Measurements from ENCODE around the gene ITPR1. TPM values are rescaled to one million over a fixed set of nuclear protein-coding genes. Genes with fewer than 3 reads are reported as not detected.

Gene ITPR1
- total RNA-seq, 1 donor from 2014 or later: 6.7 TPM

- H4K20me1 ChIP-seq (ENCODE audit: insufficient read depth, low read length): no peaks in the 10 kb centered on the region
- FAIRE-seq (no peak), DNase-seq (ENCODE audit: low read depth) (no peak)
- H3K79me2 ChIP-seq (ENCODE audit: insufficient read depth, low read length): no peaks in the 10 kb centered on the region
- no peak overlapping the region for H3K27ac ChIP-seq (ENCODE audit: low read depth, low read length)
- H3K4me3 Mint-ChIP-seq (ENCODE audit: unreplicated experiment): no peak overlapping the region
- H3K27ac Mint-ChIP-seq (ENCODE audit: unreplicated experiment): no peak overlapping the region
- H3K9me3 Mint-ChIP-seq (ENCODE audit: unreplicated experiment): peaks cover 2% of the 10 kb centered on the region
- no peak for TF ChIP-seq EZH2 (IDR thresholded peaks at IDR 0.05; ENCODE audit: insufficient read depth, low read length)
- TF ChIP-seq, protein P1, sequence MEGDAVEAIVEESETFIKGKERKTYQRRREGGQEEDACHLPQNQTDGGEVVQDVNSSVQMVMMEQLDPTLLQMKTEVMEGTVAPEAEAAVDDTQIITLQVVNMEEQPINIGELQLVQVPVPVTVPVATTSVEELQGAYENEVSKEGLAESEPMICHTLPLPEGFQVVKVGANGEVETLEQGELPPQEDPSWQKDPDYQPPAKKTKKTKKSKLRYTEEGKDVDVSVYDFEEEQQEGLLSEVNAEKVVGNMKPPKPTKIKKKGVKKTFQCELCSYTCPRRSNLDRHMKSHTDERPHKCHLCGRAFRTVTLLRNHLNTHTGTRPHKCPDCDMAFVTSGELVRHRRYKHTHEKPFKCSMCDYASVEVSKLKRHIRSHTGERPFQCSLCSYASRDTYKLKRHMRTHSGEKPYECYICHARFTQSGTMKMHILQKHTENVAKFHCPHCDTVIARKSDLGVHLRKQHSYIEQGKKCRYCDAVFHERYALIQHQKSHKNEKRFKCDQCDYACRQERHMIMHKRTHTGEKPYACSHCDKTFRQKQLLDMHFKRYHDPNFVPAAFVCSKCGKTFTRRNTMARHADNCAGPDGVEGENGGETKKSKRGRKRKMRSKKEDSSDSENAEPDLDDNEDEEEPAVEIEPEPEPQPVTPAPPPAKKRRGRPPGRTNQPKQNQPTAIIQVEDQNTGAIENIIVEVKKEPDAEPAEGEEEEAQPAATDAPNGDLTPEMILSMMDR (IDR thresholded peaks at IDR 0.05; ENCODE audit: insufficient read depth, low read depth, low read length): no peak
- H3K36me3 Mint-ChIP-seq (ENCODE audit: low read depth, unreplicated experiment): peaks cover 8% of the 10 kb centered on the region
- peaks cover 3% of the 10 kb centered on the region for H3K27me3 Mint-ChIP-seq (ENCODE audit: low read depth, unreplicated experiment)
- H3K4me1 Mint-ChIP-seq (ENCODE audit: low read depth, unreplicated experiment): peaks cover 12% of the 10 kb centered on the region
- H3K4me1 ChIP-seq (ENCODE audit: insufficient read depth, low read length): no peaks in the 10 kb centered on the region
- H3K4me3 ChIP-seq (ENCODE audit: insufficient read depth, low read depth, low read length): no peak overlapping the region
- H3K9me3 ChIP-seq (ENCODE audit: insufficient read depth, low read depth, low read length): no peaks in the 10 kb centered on the region
- H3K4me2 ChIP-seq (ENCODE audit: low read length): no peak overlapping the region
- no peak overlapping the region for H2AFZ ChIP-seq (ENCODE audit: low read depth, low read length)
- H3K36me3 ChIP-seq (ENCODE audit: insufficient read depth, low read length): no peaks in the 10 kb centered on the region
- no peaks in the 10 kb centered on the region for H3K27me3 ChIP-seq (ENCODE audit: insufficient read depth, low read length)
- no peak overlapping the region for H3K9ac ChIP-seq (ENCODE audit: low read length)
Measured at GRCh38 chr3:4675704-4676103, 182.6 kb downstream of the ITPR1 start.

DNA sequence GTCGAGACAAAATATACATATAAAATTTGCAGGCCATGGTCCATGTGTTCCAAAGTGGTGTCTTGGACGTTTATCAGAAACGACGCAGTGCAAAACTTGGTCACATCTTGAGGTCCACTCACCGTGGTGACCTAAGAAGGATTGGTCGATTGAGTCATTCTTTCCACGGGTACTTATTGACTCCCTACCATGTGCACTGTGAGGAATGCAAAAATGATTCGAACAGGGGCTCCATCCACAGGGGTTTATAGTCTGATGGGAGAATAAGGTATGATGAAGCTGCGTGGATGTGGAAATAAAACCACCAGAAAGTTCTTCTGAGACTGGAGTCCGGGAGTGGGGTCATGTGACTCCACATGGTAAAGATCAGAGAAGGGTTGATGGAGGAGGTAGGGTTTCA lies 185.2 kb downstream of the ITPR1 start:
- H3K27ac ChIP-seq (ENCODE audit: low read depth, low read length): no peak overlapping the region
- no peak overlapping the region for H2AFZ ChIP-seq (ENCODE audit: low read depth, low read length)
- H3K79me2 ChIP-seq (ENCODE audit: insufficient read depth, low read length): no peaks in the 10 kb centered on the region
- peaks cover 2% of the 10 kb centered on the region for H3K9me3 Mint-ChIP-seq (ENCODE audit: unreplicated experiment)
- no peaks in the 10 kb centered on the region for H3K4me1 ChIP-seq (ENCODE audit: insufficient read depth, low read length)
- H3K27me3 ChIP-seq (ENCODE audit: insufficient read depth, low read length): no peaks in the 10 kb centered on the region
- no peak overlapping the region for H3K4me3 ChIP-seq (ENCODE audit: insufficient read depth, low read depth, low read length)
- peaks cover 11% of the 10 kb centered on the region for H3K36me3 Mint-ChIP-seq (ENCODE audit: low read depth, unreplicated experiment)
- FAIRE-seq: no peak
- H3K9me3 ChIP-seq (ENCODE audit: insufficient read depth, low read depth, low read length): no peaks in the 10 kb centered on the region
- no peaks in the 10 kb centered on the region for H3K36me3 ChIP-seq (ENCODE audit: insufficient read depth, low read length)
- H3K4me1 Mint-ChIP-seq (ENCODE audit: low read depth, unreplicated experiment): peaks cover 21% of the 10 kb centered on the region
- TF ChIP-seq EZH2 (IDR thresholded peaks at IDR 0.05; ENCODE audit: insufficient read depth, low read length): no peak
- TF ChIP-seq, protein P1 (IDR thresholded peaks at IDR 0.05; ENCODE audit: insufficient read depth, low read depth, low read length): no peak
- H3K27me3 Mint-ChIP-seq (ENCODE audit: low read depth, unreplicated experiment): peaks cover 1% of the 10 kb centered on the region
- no peak overlapping the region for H3K9ac ChIP-seq (ENCODE audit: low read length)
- no peak overlapping the region for H3K4me2 ChIP-seq (ENCODE audit: low read length)
- H3K27ac Mint-ChIP-seq (ENCODE audit: unreplicated experiment): no peak overlapping the region
- H4K20me1 ChIP-seq (ENCODE audit: insufficient read depth, low read length): no peaks in the 10 kb centered on the region
- DNase-seq (ENCODE audit: low read depth): no peak
- H3K4me3 Mint-ChIP-seq (ENCODE audit: unreplicated experiment): no peak overlapping the region

GRCh38 chr3:4680227-4680691 lies 187.1 kb downstream of the ITPR1 start:
- Mint-ChIP-seq H3K27ac (ENCODE audit: unreplicated experiment) (peak overlapping the region; percentile 94), H3K36me3 (ENCODE audit: low read depth, unreplicated experiment) (peaks cover 14% of the 10 kb centered on the region), H3K4me1 (ENCODE audit: low read depth, unreplicated experiment) (peaks cover 16% of the 10 kb centered on the region), H3K4me3 (ENCODE audit: unreplicated experiment) (no peak overlapping the region), H3K27me3 (ENCODE audit: low read depth, unreplicated experiment) (peaks cover 1% of the 10 kb centered on the region), H3K9me3 (ENCODE audit: unreplicated experiment) (peaks cover 2% of the 10 kb centered on the region)
- H3K36me3 ChIP-seq (ENCODE audit: insufficient read depth, low read length): no peaks in the 10 kb centered on the region
- H3K27ac ChIP-seq (ENCODE audit: low read depth, low read length): peak overlapping the region; percentile 23
- no peak overlapping the region for H2AFZ ChIP-seq (ENCODE audit: low read depth, low read length)
- DNase-seq (ENCODE audit: low read depth): peak; percentile 45
- H3K4me2 ChIP-seq (ENCODE audit: low read length): peak overlapping the region; percentile 37
- H3K9me3 ChIP-seq (ENCODE audit: insufficient read depth, low read depth, low read length): no peaks in the 10 kb centered on the region
- H3K27me3 ChIP-seq (ENCODE audit: insufficient read depth, low read length): no peaks in the 10 kb centered on the region
- H4K20me1 ChIP-seq (ENCODE audit: insufficient read depth, low read length): no peaks in the 10 kb centered on the region
- H3K79me2 ChIP-seq (ENCODE audit: insufficient read depth, low read length): no peaks in the 10 kb centered on the region
- H3K9ac ChIP-seq (ENCODE audit: low read length): no peak overlapping the region
- H3K4me3 ChIP-seq (ENCODE audit: insufficient read depth, low read depth, low read length): no peak overlapping the region
- no peak for FAIRE-seq
- H3K4me1 ChIP-seq (ENCODE audit: insufficient read depth, low read length): no peaks in the 10 kb centered on the region
- TF ChIP-seq, protein P1 (IDR thresholded peaks at IDR 0.05; ENCODE audit: insufficient read depth, low read depth, low read length): no peak
- no peak for TF ChIP-seq EZH2 (IDR thresholded peaks at IDR 0.05; ENCODE audit: insufficient read depth, low read length)
